Measurements from ENCODE around the gene ARMH4.
A peak's percentile ranks its signal among the peaks of the same experiment; 100 is the strongest.

The ARMH4 gene

DNA sequence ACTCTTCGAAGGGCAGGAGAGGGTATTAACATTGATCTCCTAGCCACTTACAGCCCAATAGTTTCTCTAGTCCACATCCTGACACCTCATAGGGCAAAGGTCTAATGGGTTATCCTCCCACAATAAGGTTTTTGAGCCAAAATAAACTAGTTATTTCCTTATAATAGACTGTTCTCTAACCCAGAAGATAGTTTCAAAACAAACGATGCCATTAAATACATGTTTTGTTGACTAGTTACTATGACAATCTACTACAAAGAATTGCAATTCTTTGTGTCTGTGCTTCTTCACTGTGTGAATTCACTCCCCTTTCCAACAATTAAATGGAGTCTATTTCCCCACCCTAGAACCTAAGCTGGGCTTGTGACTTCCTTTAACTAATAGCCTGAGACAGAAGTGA lies 41.5 kb upstream of the ARMH4 start:
- TF ChIP-seq, protein P1, sequence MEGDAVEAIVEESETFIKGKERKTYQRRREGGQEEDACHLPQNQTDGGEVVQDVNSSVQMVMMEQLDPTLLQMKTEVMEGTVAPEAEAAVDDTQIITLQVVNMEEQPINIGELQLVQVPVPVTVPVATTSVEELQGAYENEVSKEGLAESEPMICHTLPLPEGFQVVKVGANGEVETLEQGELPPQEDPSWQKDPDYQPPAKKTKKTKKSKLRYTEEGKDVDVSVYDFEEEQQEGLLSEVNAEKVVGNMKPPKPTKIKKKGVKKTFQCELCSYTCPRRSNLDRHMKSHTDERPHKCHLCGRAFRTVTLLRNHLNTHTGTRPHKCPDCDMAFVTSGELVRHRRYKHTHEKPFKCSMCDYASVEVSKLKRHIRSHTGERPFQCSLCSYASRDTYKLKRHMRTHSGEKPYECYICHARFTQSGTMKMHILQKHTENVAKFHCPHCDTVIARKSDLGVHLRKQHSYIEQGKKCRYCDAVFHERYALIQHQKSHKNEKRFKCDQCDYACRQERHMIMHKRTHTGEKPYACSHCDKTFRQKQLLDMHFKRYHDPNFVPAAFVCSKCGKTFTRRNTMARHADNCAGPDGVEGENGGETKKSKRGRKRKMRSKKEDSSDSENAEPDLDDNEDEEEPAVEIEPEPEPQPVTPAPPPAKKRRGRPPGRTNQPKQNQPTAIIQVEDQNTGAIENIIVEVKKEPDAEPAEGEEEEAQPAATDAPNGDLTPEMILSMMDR (conservative IDR thresholded peaks at IDR 0.05; ENCODE audit: low read depth, low read length): no peak
- H3K4me3 ChIP-seq (ENCODE audit: low read length): no peak overlapping the region
- DNase-seq (ENCODE audit: low read depth): no peak

DNA sequence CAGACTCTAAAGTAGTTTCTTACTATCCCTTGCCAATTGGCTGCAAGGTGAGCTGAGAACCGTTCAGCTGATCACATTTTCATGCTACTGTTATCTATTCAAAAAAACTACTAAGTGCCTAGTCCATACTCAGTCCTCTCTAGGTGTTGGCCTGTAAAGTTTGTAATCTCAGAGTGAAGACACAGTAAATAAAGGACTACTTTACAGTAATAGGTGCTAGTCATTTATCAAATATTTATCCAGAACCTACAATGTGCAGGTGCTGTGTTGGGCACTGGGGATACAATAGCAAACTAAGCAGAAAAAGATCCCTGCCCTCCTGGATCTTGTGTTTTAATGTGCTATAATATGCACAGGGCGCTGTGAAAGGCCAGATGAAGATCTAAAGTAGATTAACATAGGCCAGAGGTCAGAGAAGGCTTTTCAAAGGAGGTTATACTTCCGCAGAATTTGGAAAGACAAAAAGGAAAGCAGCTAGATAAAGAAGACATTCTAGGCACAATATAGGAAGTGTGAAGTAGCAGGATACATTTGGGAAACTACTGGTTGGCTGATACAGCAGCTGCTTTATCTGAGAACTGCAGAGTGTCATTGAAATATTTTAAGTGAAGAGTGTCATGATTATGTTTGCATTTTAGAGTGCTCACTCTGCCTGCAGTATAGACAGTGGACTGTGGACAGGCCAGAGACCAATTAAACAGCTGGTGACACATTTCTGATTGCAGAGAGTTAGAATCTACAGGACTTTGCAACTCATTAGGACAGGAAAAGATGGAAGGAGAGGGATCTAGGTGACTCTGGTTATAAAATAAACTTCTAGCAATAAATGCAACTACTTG lies 40.0 kb upstream of the ARMH4 start:
- DNase-seq (ENCODE audit: low read depth): no peak

DNA sequence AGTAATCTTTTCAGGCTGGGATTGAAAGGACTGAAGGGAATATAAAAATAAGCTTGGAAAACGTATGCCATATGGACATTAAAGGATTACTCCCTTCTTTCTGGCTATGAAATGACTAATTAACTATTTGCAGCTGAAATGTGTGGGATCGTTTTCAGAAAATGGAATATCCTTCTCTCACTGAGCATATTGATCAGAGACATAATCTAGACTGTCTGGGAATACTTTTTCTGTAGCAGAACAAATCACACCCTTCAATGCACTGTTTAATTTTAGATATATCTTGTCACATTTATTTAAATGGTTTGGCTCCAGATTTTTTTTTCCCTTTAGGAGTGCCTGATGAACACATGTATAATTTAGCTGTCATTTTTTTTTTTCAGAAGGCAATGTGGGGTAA lies 37.2 kb upstream of the ARMH4 start:
- TF ChIP-seq, protein P1 (conservative IDR thresholded peaks at IDR 0.05; ENCODE audit: low read depth, low read length): no peak
- no peak for DNase-seq (ENCODE audit: low read depth)
- H3K4me3 ChIP-seq (ENCODE audit: low read length): no peak overlapping the region

More for the DNA sequence above, 40.0 kb upstream of the ARMH4 start:
- no peak overlapping the region for H3K4me3 ChIP-seq (ENCODE audit: low read length)
- TF ChIP-seq, protein P1 (conservative IDR thresholded peaks at IDR 0.05; ENCODE audit: low read depth, low read length): no peak

DNA sequence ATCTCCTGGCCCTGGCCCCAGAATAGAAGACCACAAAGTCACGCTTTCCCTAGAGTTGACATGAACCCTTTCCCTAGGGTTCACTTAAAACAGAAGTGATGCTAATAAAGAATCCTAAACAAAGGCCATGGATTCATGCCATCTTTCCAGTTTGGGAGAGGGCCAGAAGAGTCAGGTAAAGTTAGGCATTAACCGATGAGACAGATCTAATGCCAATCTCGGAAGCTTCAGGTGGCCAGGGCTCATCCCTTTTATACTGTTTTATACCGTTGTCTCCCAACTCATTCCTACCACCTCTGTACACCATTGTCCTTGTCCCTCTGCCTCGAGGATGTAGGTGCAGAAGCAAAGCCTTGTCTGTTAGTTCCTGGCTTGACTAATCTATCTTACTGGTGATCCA lies 25.1 kb upstream of the ARMH4 start:
- no peak overlapping the region for H3K4me3 ChIP-seq (ENCODE audit: low read length)

DNA sequence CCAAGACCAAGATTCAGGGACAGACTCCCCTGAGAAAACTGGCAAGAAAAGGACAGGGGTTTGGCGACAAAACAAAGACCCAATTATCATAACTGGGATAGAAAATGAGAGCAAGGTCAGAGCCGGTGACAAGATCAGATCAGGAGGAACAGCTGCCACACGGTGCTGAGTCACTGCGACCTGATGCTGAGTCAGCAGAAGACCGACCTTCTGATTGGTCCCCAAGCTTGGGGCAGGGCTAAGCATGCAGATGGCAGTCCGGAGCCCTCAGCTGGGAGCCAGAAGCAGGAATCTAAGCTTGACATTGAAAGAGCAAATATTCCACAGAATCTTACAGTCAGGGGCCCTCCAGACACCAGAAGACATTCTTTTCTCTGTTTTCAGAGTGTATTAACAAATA lies 19.1 kb upstream of the ARMH4 start:
- DNase-seq (ENCODE audit: low read depth): peak; percentile 86
- TF ChIP-seq, protein P1 (conservative IDR thresholded peaks at IDR 0.05; ENCODE audit: low read depth, low read length): no peak
- peak overlapping the region; percentile 15 for H3K4me3 ChIP-seq (ENCODE audit: low read length)

More for the DNA sequence above, 25.1 kb upstream of the ARMH4 start:
- DNase-seq (ENCODE audit: low read depth): no peak
- TF ChIP-seq, protein P1 (conservative IDR thresholded peaks at IDR 0.05; ENCODE audit: low read depth, low read length): no peak

DNA sequence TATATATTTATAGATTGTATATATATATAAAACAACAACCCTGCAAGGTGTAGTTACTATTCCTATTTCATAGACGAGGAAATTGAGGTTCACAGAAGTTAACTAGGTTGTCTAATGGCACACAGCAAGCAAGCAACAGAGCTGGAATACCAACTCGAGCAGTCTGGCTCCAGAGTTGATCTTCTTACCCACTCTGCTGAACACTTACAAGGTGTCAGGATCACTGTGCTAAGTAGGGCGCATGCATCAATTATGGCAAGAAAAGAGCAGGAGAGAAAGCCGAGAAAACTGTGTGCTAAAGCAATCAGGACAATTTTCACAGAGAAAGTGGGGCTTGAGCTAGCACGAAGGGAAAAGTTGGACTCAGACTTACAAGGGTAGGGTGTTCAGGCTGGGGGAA lies 15.9 kb upstream of the ARMH4 start:
- DNase-seq (ENCODE audit: low read depth): no peak
- H3K4me3 ChIP-seq (ENCODE audit: low read length): no peak overlapping the region
- TF ChIP-seq, protein P1 (conservative IDR thresholded peaks at IDR 0.05; ENCODE audit: low read depth, low read length): no peak

DNA sequence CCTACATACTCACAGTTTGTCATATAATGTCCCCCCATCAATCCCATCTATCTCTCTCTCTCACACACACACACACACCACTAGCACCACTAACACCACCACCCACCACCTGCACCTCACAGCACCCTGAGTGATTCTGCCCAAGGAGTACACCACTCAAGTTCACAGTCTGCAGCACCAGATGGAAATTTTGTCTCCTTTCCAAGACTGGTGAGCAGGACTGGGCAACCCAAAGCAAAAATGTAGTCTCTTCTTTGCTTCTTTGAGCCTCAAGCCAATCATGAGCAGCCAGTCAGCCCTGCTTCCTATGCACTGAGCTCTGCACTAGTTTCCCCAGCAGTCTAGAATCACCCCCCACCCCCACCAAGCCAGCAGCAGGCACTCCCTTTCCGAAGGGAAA lies 15.0 kb upstream of the ARMH4 start:
- H3K4me3 ChIP-seq (ENCODE audit: low read length): no peak overlapping the region
- TF ChIP-seq, protein P1 (conservative IDR thresholded peaks at IDR 0.05; ENCODE audit: low read depth, low read length): no peak
- DNase-seq (ENCODE audit: low read depth): no peak
